Calu3 (cell line): ENCODE results near the gene OSBP2. TPM values are rescaled to one million over a fixed set of nuclear protein-coding genes. Genes with fewer than 3 reads are reported as not detected.

Experiments
- BruUV-seq: library from RNA; stranded (reverse); fragments of 400-500 nt; replicated peaks from 2 replicates; lab custom pipeline; 2021; lab: Mats Ljungman, UMichigan
- CTCF ChIA-PET: fragments of 300-600 bp; sonication (Branson Sonifier 250); formaldehyde crosslinking; loops from one replicate; lab custom pipeline; 2022; ENCODE audit warnings: antibody characterized with exemption; lab: Charles Lee
- DNase-seq: peaks from one replicate; pipeline ENCODE4 v3.0.0; 2022
- H3K27ac Mint-ChIP-seq: one replicate; pipeline ENCODE4 v1.8.0; 2022; ENCODE audit warnings: mixed read lengths; ENCODE audit not compliant: unreplicated experiment
- H3K27me3 Mint-ChIP-seq: one replicate; pipeline ENCODE4 v1.8.0; 2022; ENCODE audit warnings: mixed read lengths; ENCODE audit not compliant: unreplicated experiment
- H3K36me3 Mint-ChIP-seq: one replicate; pipeline ENCODE4 v1.8.0; 2022; ENCODE audit warnings: mild to moderate bottlenecking, moderate library complexity, mixed read lengths; ENCODE audit not compliant: insufficient read depth, unreplicated experiment
- H3K4me1 Mint-ChIP-seq: one replicate; pipeline ENCODE4 v1.8.0; 2022; ENCODE audit warnings: mild to moderate bottlenecking, low read depth, mixed read lengths; ENCODE audit not compliant: unreplicated experiment
- H3K4me3 Mint-ChIP-seq: one replicate; pipeline ENCODE4 v1.8.0; 2022; ENCODE audit warnings: mild to moderate bottlenecking, low read depth, moderate library complexity, mixed read lengths; ENCODE audit not compliant: unreplicated experiment
- H3K9me3 Mint-ChIP-seq: one replicate; pipeline ENCODE4 v1.8.0; 2022; ENCODE audit warnings: low read depth, mixed read lengths; ENCODE audit not compliant: unreplicated experiment
- CTCF ChIP-seq: fragments of 200-600 bp; IDR thresholded peaks from one replicate; pipeline ENCODE4 v1.8.0; 2022; ENCODE audit warnings: antibody characterized with exemption; ENCODE audit not compliant: unreplicated experiment
- intact Hi-C: fragments of 100-400 bp; cut with micrococcal nuclease; formaldehyde crosslinking; loops from one replicate; pipeline ENCODE4 v1.10.0; 2022; ENCODE audit not compliant: unreplicated experiment
- total RNA-seq: library from RNA; stranded (reverse); gene quantifications from 2 replicates; pipeline ENCODE4 v1.2.3, GENCODE V29; 2022

OSBP2 gene
- total RNA-seq, 1 experiment from 2014 or later, result 5.2 TPM

GRCh38 chr22:30866811-30867271 is 172.2 kb downstream of the OSBP2 start:
- CTCF ChIA-PET, result no interaction called here
- BruUV-seq, result no TSS peak
- no peaks in the 10 kb centered on the region for H3K9me3 Mint-ChIP-seq
- H3K4me1 Mint-ChIP-seq, result no peaks in the 10 kb centered on the region
- H3K36me3 Mint-ChIP-seq, result no peaks in the 10 kb centered on the region
- no peak overlapping the region for H3K27ac Mint-ChIP-seq
- no peaks in the 10 kb centered on the region for H3K27me3 Mint-ChIP-seq
- DNase-seq, result no peak
- no peak for TF ChIP-seq CTCF
- intact Hi-C loops, result no loop called here
- H3K4me3 Mint-ChIP-seq, result no peak overlapping the region

- Mint-ChIP-seq H3K36me3 (no peaks in the 10 kb centered on the region), H3K27ac (no peak overlapping the region), H3K27me3 (no peaks in the 10 kb centered on the region), H3K4me1 (no peaks in the 10 kb centered on the region), H3K4me3 (no peak overlapping the region), H3K9me3 (no peaks in the 10 kb centered on the region)
- no peak for TF ChIP-seq CTCF
- no peak for DNase-seq
- BruUV-seq, result no TSS peak
- CTCF ChIA-PET, result interaction anchor here (0.5 kb wide), 1 partner anchor 201 kb away, joined by 4 read pairs; no protein-coding TSS in a partner anchor
- intact Hi-C loops, result no loop called here
Measured at GRCh38 chr22:30867746-30868662, 173.3 kb downstream of the OSBP2 start.

- Mint-ChIP-seq H3K27ac (no peak overlapping the region), H3K4me1 (no peaks in the 10 kb centered on the region), H3K27me3 (no peaks in the 10 kb centered on the region), H3K36me3 (no peaks in the 10 kb centered on the region), H3K9me3 (no peaks in the 10 kb centered on the region), H3K4me3 (no peak overlapping the region)
- no peak for TF ChIP-seq CTCF
- CTCF ChIA-PET, result no interaction called here
- intact Hi-C loops, result no loop called here
- no TSS peak for BruUV-seq
- DNase-seq, result no peak
Measured at GRCh38 chr22:30868663-30869385, 174.2 kb downstream of the OSBP2 start.

- H3K27ac Mint-ChIP-seq, result no peak overlapping the region
- no peak for TF ChIP-seq CTCF
- no peak for DNase-seq
- no peaks in the 10 kb centered on the region for H3K36me3 Mint-ChIP-seq
- no peak overlapping the region for H3K4me3 Mint-ChIP-seq
- CTCF ChIA-PET, result interaction anchor here (0.6 kb wide), 1 partner anchor 39 kb away, joined by 3 read pairs; no protein-coding TSS in a partner anchor
- H3K9me3 Mint-ChIP-seq, result no peaks in the 10 kb centered on the region
- no TSS peak for BruUV-seq
- intact Hi-C loops, result no loop called here
- H3K27me3 Mint-ChIP-seq, result no peaks in the 10 kb centered on the region
- H3K4me1 Mint-ChIP-seq, result no peaks in the 10 kb centered on the region
Measured at GRCh38 chr22:30869667-30870395, 175.2 kb downstream of the OSBP2 start.
